ENCODE data around the gene SRGAP2C.
"Not testable (repeated sequence)": the region's sequence is repeated elsewhere in the genome, so short reads cannot be mapped to it uniquely, and the experiment has no call there.

The SRGAP2C gene

DNA sequence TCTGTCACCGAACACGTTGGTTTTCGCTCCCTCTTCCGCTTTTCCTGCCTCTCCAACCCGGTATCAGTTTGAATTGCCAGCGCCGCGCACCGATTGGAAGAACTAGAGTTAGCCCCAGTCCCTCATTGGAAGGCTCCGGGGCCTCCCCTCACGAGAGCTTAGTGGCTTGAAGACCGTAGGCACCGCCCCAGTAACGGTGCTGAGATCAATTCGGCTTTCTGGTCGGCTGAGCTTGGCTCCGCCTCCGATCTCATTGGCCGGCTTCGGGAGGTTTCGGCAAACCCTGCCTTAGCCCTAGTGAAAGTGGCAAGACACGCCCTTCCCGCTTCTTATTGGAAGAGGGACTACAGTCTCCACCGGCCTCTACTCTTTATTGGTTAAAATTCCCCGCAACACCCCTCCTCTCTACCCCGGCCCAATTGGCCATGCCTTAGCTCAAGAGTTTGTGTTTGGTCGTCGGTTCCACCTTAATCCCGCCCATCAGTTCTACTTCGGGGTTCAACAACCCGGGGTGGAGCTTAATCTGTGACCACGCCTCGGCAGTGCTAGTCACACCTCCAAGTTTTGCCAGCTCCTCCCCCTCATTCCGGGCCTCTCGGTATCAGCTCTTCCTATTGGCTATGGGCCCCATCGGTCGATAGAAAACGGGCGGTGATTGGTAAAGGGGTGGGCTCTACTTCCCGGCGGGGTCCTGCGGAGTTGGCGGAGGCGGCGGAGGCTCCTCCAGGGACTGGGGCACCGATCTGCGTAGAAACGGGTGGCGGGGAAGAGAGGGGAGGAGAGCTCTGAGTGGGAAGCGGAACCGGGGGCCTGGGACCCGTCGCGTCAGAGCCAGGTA lies at the start of gene SRGAP2C, which contains the start of gene FAM72B:
SRGAP2C (plus strand) TSS at position 686 of the 838 bp plus-strand sequence. CDS start 2,472 bp downstream, outside the sequence.
FAM72B (minus strand) TSS at position 51 of the 838 bp plus-strand sequence. CDS start 851 bp downstream, outside the sequence.
- not testable (repeated sequence) for H3K4me3 ChIP-seq (ENCODE audit: low read length); H3K9me3 ChIP-seq (replicated peaks; ENCODE audit: insufficient read depth, low read length); H3F3A ChIP-seq (ENCODE audit: insufficient read depth, low read length); H4K20me1 ChIP-seq (ENCODE audit: insufficient read depth, low read length); H3K9ac ChIP-seq (ENCODE audit: low read length); H3K79me2 ChIP-seq (ENCODE audit: low read length); H3K27ac ChIP-seq (ENCODE audit: low read length); H3K4me1 ChIP-seq (ENCODE audit: low read length); H3K4me2 ChIP-seq (ENCODE audit: low read depth, low read length); H3K27me3 ChIP-seq (replicated peaks; ENCODE audit: insufficient read depth, low read length); H2AFZ ChIP-seq (ENCODE audit: low read length); H3K36me3 ChIP-seq (replicated peaks; ENCODE audit: insufficient read depth, low read length); H3K9me2 ChIP-seq (replicated peaks; ENCODE audit: insufficient read depth, low read length)
- DNase-seq, result peak; percentile 93

DNA sequence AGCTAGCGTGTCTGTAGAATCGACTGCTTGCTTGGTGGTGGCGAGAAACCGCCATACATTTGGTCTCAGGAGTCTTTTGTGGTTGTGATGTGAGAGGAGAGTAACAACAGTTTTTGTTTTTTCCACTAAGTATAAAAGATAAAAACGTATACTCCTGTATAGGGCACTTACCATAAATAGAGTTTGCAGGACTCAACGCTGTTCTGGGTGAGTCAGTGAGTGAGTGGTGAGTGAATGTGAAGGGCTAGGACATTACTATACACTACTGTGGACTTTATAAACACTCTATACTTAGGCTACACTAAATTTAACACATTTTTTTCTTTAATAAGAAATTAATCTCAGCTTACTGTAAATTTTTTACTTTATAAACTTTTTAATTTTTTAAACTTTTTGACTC lies 44.4 kb upstream of the SRGAP2C start:
- H3K9me2 ChIP-seq (replicated peaks; ENCODE audit: insufficient read depth, low read length); H3K4me2 ChIP-seq (ENCODE audit: low read depth, low read length); H3F3A ChIP-seq (ENCODE audit: insufficient read depth, low read length); H3K9me3 ChIP-seq (replicated peaks; ENCODE audit: insufficient read depth, low read length); H3K79me2 ChIP-seq (ENCODE audit: low read length); H3K36me3 ChIP-seq (replicated peaks; ENCODE audit: insufficient read depth, low read length); H4K20me1 ChIP-seq (ENCODE audit: insufficient read depth, low read length); DNase-seq; H2AFZ ChIP-seq (ENCODE audit: low read length); H3K4me3 ChIP-seq (ENCODE audit: low read length); H3K27me3 ChIP-seq (replicated peaks; ENCODE audit: insufficient read depth, low read length); H3K27ac ChIP-seq (ENCODE audit: low read length); H3K9ac ChIP-seq (ENCODE audit: low read length); H3K4me1 ChIP-seq (ENCODE audit: low read length): not testable (repeated sequence)

DNA sequence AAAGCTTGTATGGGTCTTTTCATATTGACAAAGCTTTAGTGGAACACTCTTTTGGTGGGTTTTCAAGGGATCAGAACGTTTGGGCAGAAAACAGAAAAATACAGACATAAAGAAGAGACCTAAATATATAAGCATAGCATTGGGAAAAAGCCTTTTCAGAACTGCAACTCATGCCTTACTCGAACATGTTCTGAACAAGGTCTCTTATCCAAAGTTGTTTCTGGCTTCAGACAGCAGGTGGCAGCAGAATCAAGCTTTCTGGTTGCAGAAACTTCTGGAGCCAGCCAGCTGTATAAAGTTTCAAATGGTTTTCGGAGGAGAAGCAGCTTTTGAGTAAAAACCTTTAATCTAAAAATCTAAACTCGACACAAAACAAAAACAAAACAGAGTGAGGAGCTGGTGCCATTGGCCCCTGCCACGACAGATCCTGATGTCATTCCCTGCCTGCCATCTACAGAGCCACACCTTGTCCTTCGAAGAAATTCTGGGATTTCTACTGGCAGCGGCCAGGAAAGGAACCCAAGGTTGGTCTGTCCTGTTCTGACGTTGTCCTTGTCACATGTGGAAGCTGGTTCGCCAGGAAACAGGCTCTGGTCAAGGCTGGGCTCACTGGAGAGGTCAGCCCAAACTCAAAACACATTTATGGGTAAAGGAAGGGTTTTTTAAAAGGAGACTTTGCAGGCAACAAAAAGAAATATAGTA lies 36.1 kb upstream of the SRGAP2C start:
- not testable (repeated sequence) for H3K4me3 ChIP-seq (ENCODE audit: low read length); H3K79me2 ChIP-seq (ENCODE audit: low read length); H3K4me2 ChIP-seq (ENCODE audit: low read depth, low read length); H3K9me3 ChIP-seq (replicated peaks; ENCODE audit: insufficient read depth, low read length); H3F3A ChIP-seq (ENCODE audit: insufficient read depth, low read length); H3K9me2 ChIP-seq (replicated peaks; ENCODE audit: insufficient read depth, low read length); H3K36me3 ChIP-seq (replicated peaks; ENCODE audit: insufficient read depth, low read length); H3K9ac ChIP-seq (ENCODE audit: low read length); H4K20me1 ChIP-seq (ENCODE audit: insufficient read depth, low read length); H2AFZ ChIP-seq (ENCODE audit: low read length); H3K4me1 ChIP-seq (ENCODE audit: low read length); H3K27ac ChIP-seq (ENCODE audit: low read length); H3K27me3 ChIP-seq (replicated peaks; ENCODE audit: insufficient read depth, low read length); DNase-seq

DNA sequence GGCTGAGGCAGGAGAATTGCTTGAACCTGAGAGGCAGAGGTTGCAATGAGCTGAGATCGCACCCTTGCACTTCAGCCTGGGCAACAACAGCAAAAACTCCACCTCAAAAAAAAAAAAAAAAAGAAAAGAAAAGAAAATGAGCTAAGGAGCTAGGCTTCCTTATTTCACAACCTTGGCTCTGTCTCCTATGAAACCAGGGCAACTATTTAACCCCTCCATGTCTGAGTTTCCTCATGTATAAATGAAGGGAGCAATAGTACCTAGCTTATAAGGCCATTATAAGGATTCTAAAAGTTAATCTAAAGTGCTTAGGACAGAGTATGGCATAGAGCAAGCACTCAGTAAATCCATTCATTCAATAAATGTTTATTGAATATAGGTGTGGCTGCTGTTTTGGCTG lies 33.5 kb upstream of the SRGAP2C start:
- not testable (repeated sequence) for H2AFZ ChIP-seq (ENCODE audit: low read length); H3F3A ChIP-seq (ENCODE audit: insufficient read depth, low read length); H3K9me2 ChIP-seq (replicated peaks; ENCODE audit: insufficient read depth, low read length)

DNA sequence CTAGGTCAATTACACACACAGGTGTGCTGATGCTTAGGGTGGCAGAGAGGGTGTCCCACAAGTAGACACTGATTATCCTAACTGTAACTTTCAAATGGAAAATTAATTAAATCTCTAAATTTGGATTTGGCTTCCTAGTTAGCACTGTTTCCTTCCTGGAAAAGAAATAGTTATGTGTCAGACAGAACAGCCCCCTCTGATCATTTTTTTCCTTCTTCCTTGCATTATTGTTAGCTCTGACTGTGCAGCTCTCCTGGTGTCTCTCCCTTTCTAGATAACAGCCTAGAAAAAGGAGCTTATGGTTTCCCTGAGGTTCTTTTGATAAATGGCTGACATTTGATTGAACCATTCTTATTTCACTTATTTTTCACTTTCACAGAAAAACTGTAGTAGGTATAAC lies 32.0 kb upstream of the SRGAP2C start:
- H3K4me3 ChIP-seq (ENCODE audit: low read length); H3K36me3 ChIP-seq (replicated peaks; ENCODE audit: insufficient read depth, low read length); H3K9me2 ChIP-seq (replicated peaks; ENCODE audit: insufficient read depth, low read length); H3F3A ChIP-seq (ENCODE audit: insufficient read depth, low read length); H2AFZ ChIP-seq (ENCODE audit: low read length); H3K79me2 ChIP-seq (ENCODE audit: low read length); H3K9ac ChIP-seq (ENCODE audit: low read length); H3K9me3 ChIP-seq (replicated peaks; ENCODE audit: insufficient read depth, low read length); H4K20me1 ChIP-seq (ENCODE audit: insufficient read depth, low read length); DNase-seq; H3K27me3 ChIP-seq (replicated peaks; ENCODE audit: insufficient read depth, low read length); H3K27ac ChIP-seq (ENCODE audit: low read length); H3K4me1 ChIP-seq (ENCODE audit: low read length); H3K4me2 ChIP-seq (ENCODE audit: low read depth, low read length): not testable (repeated sequence)

More for the DNA sequence above, 33.5 kb upstream of the SRGAP2C start:
- H3K79me2 ChIP-seq (ENCODE audit: low read length); H3K4me3 ChIP-seq (ENCODE audit: low read length); DNase-seq; H3K9me3 ChIP-seq (replicated peaks; ENCODE audit: insufficient read depth, low read length); H3K4me1 ChIP-seq (ENCODE audit: low read length); H3K4me2 ChIP-seq (ENCODE audit: low read depth, low read length); H3K9ac ChIP-seq (ENCODE audit: low read length); H3K27me3 ChIP-seq (replicated peaks; ENCODE audit: insufficient read depth, low read length); H3K36me3 ChIP-seq (replicated peaks; ENCODE audit: insufficient read depth, low read length); H4K20me1 ChIP-seq (ENCODE audit: insufficient read depth, low read length); H3K27ac ChIP-seq (ENCODE audit: low read length): not testable (repeated sequence)

DNA sequence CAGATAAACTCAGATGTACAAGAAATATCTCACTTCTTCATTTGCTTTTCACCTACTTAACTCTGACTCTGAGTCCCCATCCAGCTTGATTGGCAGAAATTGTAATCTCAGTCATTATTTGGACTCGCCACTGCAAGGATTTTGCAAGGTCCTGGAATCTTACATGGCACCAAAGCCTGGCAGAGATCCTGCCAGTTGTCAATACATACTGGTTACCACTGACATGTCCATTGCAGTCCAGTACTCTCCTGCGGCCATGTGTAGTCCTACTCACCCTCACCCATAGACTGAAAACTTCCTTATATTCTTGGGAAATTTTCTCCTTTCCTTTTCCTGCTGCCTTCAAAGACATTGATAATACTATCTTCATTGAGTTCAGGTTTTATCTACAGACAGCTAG lies 30.0 kb upstream of the SRGAP2C start:
- H4K20me1 ChIP-seq (ENCODE audit: insufficient read depth, low read length); H3K27me3 ChIP-seq (replicated peaks; ENCODE audit: insufficient read depth, low read length); H3K9me2 ChIP-seq (replicated peaks; ENCODE audit: insufficient read depth, low read length); H3K36me3 ChIP-seq (replicated peaks; ENCODE audit: insufficient read depth, low read length); H3K9ac ChIP-seq (ENCODE audit: low read length); H3K79me2 ChIP-seq (ENCODE audit: low read length); DNase-seq; H3K4me3 ChIP-seq (ENCODE audit: low read length); H3F3A ChIP-seq (ENCODE audit: insufficient read depth, low read length); H3K9me3 ChIP-seq (replicated peaks; ENCODE audit: insufficient read depth, low read length); H3K27ac ChIP-seq (ENCODE audit: low read length); H3K4me2 ChIP-seq (ENCODE audit: low read depth, low read length); H2AFZ ChIP-seq (ENCODE audit: low read length); H3K4me1 ChIP-seq (ENCODE audit: low read length): not testable (repeated sequence)

DNA sequence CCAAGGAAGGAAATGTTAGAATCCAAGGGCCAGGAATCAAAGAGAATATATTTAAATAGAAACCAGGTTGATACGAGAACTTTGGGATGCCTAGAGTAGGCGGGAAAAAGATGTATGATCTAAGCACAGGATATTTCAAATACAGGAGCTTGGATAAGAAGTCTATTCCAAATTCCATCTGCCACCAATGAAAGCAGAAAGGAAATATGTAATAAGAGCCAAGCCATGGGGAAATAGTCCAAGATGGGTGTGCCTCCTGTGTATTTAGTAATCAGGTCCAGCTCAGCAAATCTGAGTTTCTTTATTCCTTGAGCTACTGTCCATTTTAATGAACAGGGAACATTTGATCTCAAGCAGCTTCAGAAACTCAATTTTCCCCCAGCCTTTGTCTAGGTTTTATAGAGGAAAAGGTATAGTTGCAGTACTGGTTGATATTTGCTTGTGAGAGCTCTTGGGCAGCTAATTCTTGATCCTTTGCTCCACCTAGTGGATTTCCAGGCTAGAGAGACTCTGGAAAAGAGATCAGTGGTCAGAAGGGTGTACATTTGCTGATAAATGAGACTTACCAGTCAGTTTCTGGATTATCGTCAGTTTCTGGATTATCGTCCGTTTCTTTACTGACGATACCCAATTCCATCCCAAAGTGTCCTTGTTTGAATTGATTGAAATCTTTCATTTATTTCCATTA lies 29.0 kb upstream of the SRGAP2C start:
- not testable (repeated sequence) for H3K27ac ChIP-seq (ENCODE audit: low read length); H3K27me3 ChIP-seq (replicated peaks; ENCODE audit: insufficient read depth, low read length); H4K20me1 ChIP-seq (ENCODE audit: insufficient read depth, low read length); H3K9me2 ChIP-seq (replicated peaks; ENCODE audit: insufficient read depth, low read length); H2AFZ ChIP-seq (ENCODE audit: low read length); DNase-seq; H3F3A ChIP-seq (ENCODE audit: insufficient read depth, low read length); H3K4me3 ChIP-seq (ENCODE audit: low read length); H3K9me3 ChIP-seq (replicated peaks; ENCODE audit: insufficient read depth, low read length); H3K4me1 ChIP-seq (ENCODE audit: low read length); H3K79me2 ChIP-seq (ENCODE audit: low read length); H3K9ac ChIP-seq (ENCODE audit: low read length); H3K4me2 ChIP-seq (ENCODE audit: low read depth, low read length); H3K36me3 ChIP-seq (replicated peaks; ENCODE audit: insufficient read depth, low read length)
